ENCODE measurements around the gene SCML1.
"Not testable (repeated sequence)": the region's sequence is repeated elsewhere in the genome, so short reads cannot be mapped to it uniquely, and the experiment has no call there.

SCML1 gene

DNA sequence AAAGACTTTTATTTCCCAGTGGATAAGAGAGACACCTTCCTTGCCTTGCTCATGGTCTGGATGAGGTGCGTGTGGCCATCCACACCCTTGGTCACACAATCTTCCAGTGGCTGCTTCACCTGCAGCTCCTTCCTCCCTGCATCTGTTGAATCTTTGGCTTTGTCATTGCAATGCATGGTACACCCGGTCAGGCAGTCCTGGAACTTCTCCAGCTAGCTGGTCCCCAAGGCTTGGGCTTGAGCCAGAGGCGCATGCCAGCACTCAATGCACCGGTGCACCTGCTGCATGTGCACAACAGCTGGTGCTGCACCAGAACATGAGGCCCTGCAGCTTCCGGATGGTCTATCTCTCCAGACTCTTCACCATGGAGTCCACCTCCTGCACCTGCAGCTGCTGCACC lies 31.7 kb downstream of the SCML1 start:
- H3K4me3 ChIP-seq (ENCODE audit: low read depth, low read length) = no peak overlapping the region
- TF ChIP-seq, protein P1, sequence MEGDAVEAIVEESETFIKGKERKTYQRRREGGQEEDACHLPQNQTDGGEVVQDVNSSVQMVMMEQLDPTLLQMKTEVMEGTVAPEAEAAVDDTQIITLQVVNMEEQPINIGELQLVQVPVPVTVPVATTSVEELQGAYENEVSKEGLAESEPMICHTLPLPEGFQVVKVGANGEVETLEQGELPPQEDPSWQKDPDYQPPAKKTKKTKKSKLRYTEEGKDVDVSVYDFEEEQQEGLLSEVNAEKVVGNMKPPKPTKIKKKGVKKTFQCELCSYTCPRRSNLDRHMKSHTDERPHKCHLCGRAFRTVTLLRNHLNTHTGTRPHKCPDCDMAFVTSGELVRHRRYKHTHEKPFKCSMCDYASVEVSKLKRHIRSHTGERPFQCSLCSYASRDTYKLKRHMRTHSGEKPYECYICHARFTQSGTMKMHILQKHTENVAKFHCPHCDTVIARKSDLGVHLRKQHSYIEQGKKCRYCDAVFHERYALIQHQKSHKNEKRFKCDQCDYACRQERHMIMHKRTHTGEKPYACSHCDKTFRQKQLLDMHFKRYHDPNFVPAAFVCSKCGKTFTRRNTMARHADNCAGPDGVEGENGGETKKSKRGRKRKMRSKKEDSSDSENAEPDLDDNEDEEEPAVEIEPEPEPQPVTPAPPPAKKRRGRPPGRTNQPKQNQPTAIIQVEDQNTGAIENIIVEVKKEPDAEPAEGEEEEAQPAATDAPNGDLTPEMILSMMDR (IDR thresholded peaks at IDR 0.05; ENCODE audit: low read depth, low read length, missing control alignments) = no peak
- no peak for DNase-seq (ENCODE audit: low read depth)

DNA sequence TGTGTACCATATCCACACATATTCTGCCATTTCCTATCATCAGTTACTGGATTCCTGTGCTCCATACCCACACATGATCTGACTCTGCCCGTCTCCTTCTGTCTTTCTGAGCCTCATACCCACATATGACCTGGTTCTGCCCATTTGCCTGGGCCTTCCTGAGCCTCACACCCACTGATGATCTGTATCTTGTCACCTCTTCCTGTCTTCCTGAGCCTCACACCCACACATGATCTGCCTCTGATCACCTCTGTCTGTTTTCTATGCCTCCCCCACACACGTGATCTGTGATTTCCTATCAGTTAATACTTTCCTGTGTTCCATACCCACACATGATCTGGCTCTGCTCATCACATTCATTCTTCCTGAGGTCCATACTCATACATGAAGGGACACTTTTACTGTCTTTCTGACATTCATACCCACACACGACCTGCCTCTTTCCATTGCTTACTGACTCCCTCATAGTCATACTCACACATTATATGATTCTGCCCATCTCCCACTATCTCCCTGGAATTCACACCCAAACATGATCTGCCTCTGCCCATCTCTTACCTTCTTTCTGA lies 32.5 kb downstream of the SCML1 start:
- H3K4me3 ChIP-seq (ENCODE audit: low read depth, low read length) = no peak overlapping the region
- TF ChIP-seq, protein P1 (IDR thresholded peaks at IDR 0.05; ENCODE audit: low read depth, low read length, missing control alignments) = no peak
- DNase-seq (ENCODE audit: low read depth) = no peak

DNA sequence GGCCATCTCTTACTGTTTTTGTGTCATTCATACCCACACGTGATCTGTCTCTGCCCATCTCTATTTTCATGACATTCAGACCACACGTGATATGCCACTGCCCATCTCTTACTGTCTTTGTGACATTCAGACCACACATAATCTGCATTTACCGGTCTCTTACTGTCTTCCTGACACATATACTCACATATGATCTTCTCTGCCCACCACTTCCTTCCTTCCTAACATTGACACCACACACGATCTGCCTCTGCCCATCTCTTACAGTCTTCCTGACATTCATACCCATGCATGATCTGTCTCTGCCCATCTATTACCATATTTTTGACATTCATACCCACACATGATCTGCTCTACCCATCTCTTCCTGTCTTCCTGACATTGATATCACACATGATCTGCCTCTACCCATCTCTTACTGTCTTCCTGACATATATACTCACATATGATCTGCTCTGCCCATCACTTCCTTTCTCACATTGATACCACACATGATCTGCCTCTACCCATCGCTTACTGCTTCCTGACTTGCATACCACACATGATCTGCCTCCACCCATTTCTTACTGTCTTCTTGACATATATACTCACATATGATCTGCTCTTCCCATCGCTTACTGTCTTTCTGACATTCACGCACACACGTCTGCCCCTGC lies 36.1 kb downstream of the SCML1 start:
- TF ChIP-seq, protein P1 (IDR thresholded peaks at IDR 0.05; ENCODE audit: low read depth, low read length, missing control alignments) = no peak
- H3K4me3 ChIP-seq (ENCODE audit: low read depth, low read length) = no peak overlapping the region
- DNase-seq (ENCODE audit: low read depth) = no peak

DNA sequence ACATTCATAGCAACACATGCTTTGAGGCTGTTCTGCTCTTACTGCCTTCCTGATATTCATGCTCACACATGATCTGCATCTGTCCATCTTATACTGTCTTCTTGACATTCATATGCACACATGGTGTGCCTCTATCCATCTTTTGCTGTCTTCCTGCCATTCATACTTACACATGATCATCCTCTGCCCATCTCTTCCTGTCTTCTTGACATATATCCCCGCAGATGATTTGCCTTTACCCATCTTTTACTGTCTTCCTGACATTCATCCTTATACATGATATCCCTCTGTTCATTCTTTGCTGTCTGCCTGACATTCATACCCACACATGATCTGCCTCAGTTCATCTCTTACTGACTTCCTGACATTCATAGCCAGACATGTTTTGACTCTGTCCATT lies 36.8 kb downstream of the SCML1 start:
- H3K4me3 ChIP-seq (ENCODE audit: low read depth, low read length) = no peak overlapping the region
- TF ChIP-seq, protein P1 (IDR thresholded peaks at IDR 0.05; ENCODE audit: low read depth, low read length, missing control alignments) = no peak
- DNase-seq (ENCODE audit: low read depth) = no peak

DNA sequence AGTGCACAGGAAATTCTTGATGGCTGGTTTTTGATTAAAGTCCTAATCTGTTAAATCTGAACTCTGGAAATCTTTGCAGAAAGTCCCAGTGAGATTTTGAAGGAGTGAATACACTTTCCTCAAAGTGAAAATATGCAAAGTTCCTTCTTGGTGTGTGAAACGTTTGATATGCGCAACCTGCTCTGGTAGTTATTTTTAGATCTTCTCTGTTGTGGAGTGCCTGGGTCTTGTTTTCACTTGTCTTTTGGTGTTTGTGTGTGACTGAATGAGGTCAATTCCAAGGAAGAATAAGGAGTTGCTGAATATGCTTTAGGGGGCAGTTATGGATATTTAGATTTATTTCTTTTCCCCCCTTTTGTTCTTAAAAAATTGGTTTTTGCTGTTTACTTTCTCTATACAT lies 41.7 kb downstream of the SCML1 start:
- DNase-seq (ENCODE audit: low read depth) = no peak
- TF ChIP-seq, protein P1 (IDR thresholded peaks at IDR 0.05; ENCODE audit: low read depth, low read length, missing control alignments) = no peak
- H3K4me3 ChIP-seq (ENCODE audit: low read depth, low read length) = no peak overlapping the region

DNA sequence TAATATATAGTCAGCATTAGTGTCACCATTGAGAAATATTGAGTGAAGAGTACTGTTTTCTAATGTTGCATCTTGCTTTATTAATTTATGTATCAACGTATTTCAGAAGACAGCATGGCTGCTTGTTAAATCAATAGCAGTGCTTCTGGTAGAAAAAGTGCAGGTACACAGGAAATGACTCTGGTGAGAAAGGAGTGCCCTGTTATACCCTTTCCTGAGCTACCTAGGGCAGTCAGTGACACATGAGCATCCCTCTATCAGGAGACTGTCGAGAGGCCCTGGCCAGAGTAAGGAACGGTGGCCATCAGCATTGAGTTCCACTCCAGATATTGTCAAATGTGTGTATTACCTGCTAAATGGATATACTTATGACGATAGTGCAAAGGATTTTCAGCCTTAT lies 42.1 kb downstream of the SCML1 start:
- TF ChIP-seq, protein P1 (IDR thresholded peaks at IDR 0.05; ENCODE audit: low read depth, low read length, missing control alignments) = no peak
- no peak overlapping the region for H3K4me3 ChIP-seq (ENCODE audit: low read depth, low read length)
- no peak for DNase-seq (ENCODE audit: low read depth)

DNA sequence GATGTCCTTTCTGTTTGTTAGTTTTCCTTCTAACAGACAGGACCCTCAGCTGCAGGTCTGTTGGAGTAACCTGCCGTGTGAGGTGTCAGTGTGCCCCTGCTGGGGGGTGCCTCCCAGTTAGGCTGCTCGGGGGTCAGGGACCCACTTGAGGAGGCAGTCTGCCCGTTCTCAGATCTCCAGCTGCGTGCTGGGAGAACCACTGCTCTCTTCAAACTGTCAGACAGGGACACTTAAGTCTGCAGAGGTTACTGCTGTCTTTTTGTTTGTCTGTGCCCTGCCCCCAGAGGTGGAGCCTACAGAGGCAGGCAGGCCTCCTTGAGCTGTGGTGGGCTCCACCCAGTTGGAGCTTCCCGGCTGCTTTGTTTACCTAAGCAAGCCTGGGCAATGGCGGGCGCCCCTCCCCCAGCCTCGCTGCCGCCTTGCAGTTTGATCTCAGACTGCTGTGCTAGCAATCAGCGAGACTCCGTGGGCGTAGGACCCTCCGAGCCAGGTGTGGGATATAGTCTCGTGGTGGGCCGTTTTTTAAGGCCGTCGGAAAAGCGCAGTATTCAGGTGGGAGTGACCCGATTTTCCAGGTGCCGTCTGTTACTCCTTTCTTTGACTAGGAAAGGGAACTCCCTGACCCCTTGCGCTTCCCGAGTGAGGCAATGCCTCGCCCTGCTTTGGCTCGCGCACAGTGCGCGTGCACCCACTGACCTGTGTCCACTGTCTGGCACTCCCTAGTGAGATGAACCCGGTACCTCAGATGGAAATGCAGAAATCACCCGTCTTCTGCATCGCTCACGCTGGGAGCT lies 49.5 kb downstream of the SCML1 start:
- not testable (repeated sequence) for H3K4me3 ChIP-seq (ENCODE audit: low read depth, low read length); DNase-seq (ENCODE audit: low read depth)

Data from GM12864 (cell line).